ENCODE results near the gene GJB2.
A peak's percentile ranks its signal among the peaks of the same experiment; 100 is the strongest.
"Not testable (repeated sequence)": the region's sequence is repeated elsewhere in the genome, so short reads cannot be mapped to it uniquely, and the experiment has no call there.

The GJB2 gene

DNA sequence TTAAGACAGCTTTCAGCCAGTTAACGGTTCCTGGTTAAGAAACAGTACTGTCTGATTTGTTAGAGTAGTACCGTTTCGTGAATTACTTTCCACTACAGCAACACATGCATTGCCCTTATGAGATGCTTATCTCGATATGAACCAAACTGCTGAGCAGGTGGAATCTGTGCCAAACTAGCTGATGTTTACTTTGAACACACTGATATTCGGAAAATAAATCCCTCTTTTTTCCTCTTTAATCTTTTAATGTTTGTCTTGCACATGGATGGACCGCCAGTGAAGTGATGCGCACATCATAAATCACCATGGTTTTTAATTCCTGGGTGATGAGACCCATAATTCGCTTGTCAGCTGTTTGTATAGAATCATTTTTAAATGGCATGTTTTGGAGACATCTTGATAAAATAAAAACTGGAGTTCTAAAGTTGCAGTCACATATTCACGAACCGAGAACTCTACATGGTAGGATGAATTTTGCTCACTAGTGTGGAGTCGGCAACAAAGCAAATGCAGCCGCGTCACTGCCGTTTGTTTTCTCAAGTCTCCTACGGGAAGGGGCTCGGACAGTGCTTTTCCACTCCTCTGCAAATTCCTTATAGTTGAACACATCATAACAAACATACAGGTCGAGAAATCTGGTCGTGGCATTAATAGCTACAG lies 33.0 kb downstream of the GJB2 start:
- H2AK5ac ChIP-seq (ENCODE audit: low read depth, low read length), result no peak overlapping the region
- H3K14ac ChIP-seq (ENCODE audit: low read length), result no peak overlapping the region
- no peak overlapping the region for H2BK120ac ChIP-seq (ENCODE audit: low read depth, low read length)
- no peak overlapping the region for H2BK5ac ChIP-seq (ENCODE audit: low read length)
- H4K91ac ChIP-seq (ENCODE audit: low read depth, low read length, poor library complexity), result no peak overlapping the region
- H3K23ac ChIP-seq (ENCODE audit: low read depth, low read length, poor library complexity), result no peak overlapping the region
- peak overlapping the region; percentile 89 for H2AFZ ChIP-seq (ENCODE audit: low read length)
- peaks cover 0 to 2% of the 10 kb centered on the region in 2 donors for H3K4me1 ChIP-seq (ENCODE audit: control insufficient read depth in 2 of 2, insufficient read depth in 1 of 2, low read depth in 1 of 2, low read length in 2 of 2)
- H3K36me3 ChIP-seq (replicated peaks in 1 of 2; ENCODE audit: control insufficient read depth in 2 of 2, insufficient read depth in 2 of 2, low read length in 2 of 2), result no peaks in the 10 kb centered on the region
- H3K4me2 ChIP-seq (ENCODE audit: insufficient read depth, low read length, poor library complexity, severe bottlenecking), result peak overlapping the region; percentile 35
- H3K27me3 ChIP-seq (ENCODE audit: control insufficient read depth in 3 of 3, insufficient read depth in 3 of 3, low read depth in 1 of 3, low read length in 3 of 3), result peaks cover 8 to 76% (median 39%) of the 10 kb centered on the region in 3 experiments
- H3K4ac ChIP-seq (ENCODE audit: low read length), result no peak overlapping the region
- DNase-seq (ENCODE audit: low spot score), result no peak
- H2BK15ac ChIP-seq (ENCODE audit: low read length), result no peak overlapping the region
- H4K8ac ChIP-seq (ENCODE audit: low read depth, low read length), result no peak overlapping the region
- H2BK12ac ChIP-seq (ENCODE audit: low read length), result no peak overlapping the region
- H3K79me1 ChIP-seq (ENCODE audit: low read depth, low read length), result no peaks in the 10 kb centered on the region
- no peak overlapping the region for H3K27ac ChIP-seq (replicated peaks; ENCODE audit: low read length)
- H3K4me3 ChIP-seq (ENCODE audit: low read length in 2 of 2), result no peak overlapping the region
- no CpG with 5 or more reads among the region's 18 CpGs for WGBS, 2 donors (ENCODE audit: extremely low coverage in 2 of 2, insufficient read length in 2 of 2, insufficient replicate concordance in 1 of 2)
- H3K18ac ChIP-seq (ENCODE audit: low read length), result no peak overlapping the region
- H3K9ac ChIP-seq (ENCODE audit: low read depth, low read length, poor library complexity), result no peak overlapping the region
- peaks cover 0 to 1% of the 10 kb centered on the region in 2 donors for H3K9me3 ChIP-seq (replicated peaks in 1 of 2; ENCODE audit: control insufficient read depth in 2 of 2, insufficient read depth in 1 of 2, low read depth in 1 of 2, low read length in 2 of 2)

DNA sequence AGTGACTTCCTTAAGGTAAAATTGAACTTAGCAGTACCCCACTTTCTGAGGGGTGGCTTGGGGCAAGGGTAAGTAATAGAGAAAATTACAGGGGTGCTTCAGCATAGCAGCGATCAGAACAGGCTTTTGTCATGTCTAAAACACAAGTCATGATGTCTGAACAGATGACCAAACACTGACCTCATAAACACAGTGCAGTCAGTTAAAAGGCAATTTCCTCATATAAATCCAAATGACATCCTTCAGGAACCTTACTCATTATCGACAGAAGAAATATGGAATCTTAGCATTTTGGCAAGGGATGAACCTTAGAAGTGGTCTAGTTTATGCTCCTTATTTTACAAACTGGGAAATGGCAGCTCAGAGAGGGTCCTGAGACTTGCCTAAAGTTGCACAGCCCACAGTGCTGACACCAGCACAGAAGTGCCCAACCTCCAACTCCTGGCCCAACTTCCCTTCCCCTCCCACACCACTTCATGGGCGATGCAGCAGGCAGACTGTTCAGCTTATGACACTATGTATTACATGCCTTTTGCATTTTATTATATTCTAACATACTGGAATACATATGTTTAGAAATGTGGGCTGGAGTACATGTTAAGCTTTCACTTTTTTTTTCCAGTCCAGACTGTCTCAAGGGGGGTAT lies 35.5 kb downstream of the GJB2 start:
- WGBS, 2 donors (ENCODE audit: extremely low coverage in 2 of 2, insufficient read length in 2 of 2, insufficient replicate concordance in 1 of 2), result no CpG with 5 or more reads among the region's 3 CpGs
- Histone ChIP-seq H4K91ac (ENCODE audit: low read depth, low read length, poor library complexity) (no peak overlapping the region), H2BK12ac (ENCODE audit: low read length) (no peak overlapping the region), H2AFZ (ENCODE audit: low read length) (no peak overlapping the region), H2BK15ac (ENCODE audit: low read length) (no peak overlapping the region), H3K18ac (ENCODE audit: low read length) (no peak overlapping the region), H3K4me3 (ENCODE audit: low read length in 2 of 2) (no peak overlapping the region), H2BK5ac (ENCODE audit: low read length) (no peak overlapping the region), H3K79me1 (ENCODE audit: low read depth, low read length) (no peaks in the 10 kb centered on the region), H3K23ac (ENCODE audit: low read depth, low read length, poor library complexity) (no peak overlapping the region), H3K4ac (ENCODE audit: low read length) (no peak overlapping the region), H3K4me1 (ENCODE audit: control insufficient read depth in 2 of 2, insufficient read depth in 1 of 2, low read depth in 1 of 2, low read length in 2 of 2) (peaks cover 0 to 2% of the 10 kb centered on the region in 2 donors), H3K9ac (ENCODE audit: low read depth, low read length, poor library complexity) (no peak overlapping the region), H3K9me3 (replicated peaks in 1 of 2; ENCODE audit: control insufficient read depth in 2 of 2, insufficient read depth in 1 of 2, low read depth in 1 of 2, low read length in 2 of 2) (peaks cover 0 to 1% of the 10 kb centered on the region in 2 donors), H3K27ac (replicated peaks; ENCODE audit: low read length) (no peak overlapping the region), H3K36me3 (replicated peaks in 1 of 2; ENCODE audit: control insufficient read depth in 2 of 2, insufficient read depth in 2 of 2, low read length in 2 of 2) (no peaks in the 10 kb centered on the region), H2AK5ac (ENCODE audit: low read depth, low read length) (no peak overlapping the region), H3K27me3 (ENCODE audit: control insufficient read depth in 3 of 3, insufficient read depth in 3 of 3, low read depth in 1 of 3, low read length in 3 of 3) (peaks cover 8 to 60% (median 35%) of the 10 kb centered on the region in 3 experiments), H3K4me2 (ENCODE audit: insufficient read depth, low read length, poor library complexity, severe bottlenecking) (no peak overlapping the region), H3K14ac (ENCODE audit: low read length) (no peak overlapping the region), H4K8ac (ENCODE audit: low read depth, low read length) (no peak overlapping the region), H2BK120ac (ENCODE audit: low read depth, low read length) (no peak overlapping the region)
- DNase-seq (ENCODE audit: low spot score), result no peak

DNA sequence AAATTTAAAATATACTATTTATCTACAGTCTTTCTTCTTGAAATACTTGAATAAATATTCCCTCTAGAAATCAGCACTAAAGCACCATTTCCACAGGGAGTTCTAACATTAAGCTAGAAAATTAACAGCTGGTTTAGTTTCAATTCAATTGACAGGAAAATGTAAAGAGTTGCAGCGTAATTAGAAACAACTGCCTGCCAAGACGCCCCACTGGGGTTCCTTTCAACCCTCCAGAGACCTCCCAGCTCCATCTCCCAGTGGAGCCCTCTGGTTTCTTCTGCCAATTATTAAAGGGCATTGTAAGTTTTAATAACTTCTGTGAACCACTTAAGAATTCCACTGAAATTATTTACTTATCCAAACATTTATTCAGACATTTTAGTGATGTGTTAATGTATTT lies 36.0 kb downstream of the GJB2 start:
- Histone ChIP-seq H3K9ac (ENCODE audit: low read depth, low read length, poor library complexity) (no peak overlapping the region), H4K91ac (ENCODE audit: low read depth, low read length, poor library complexity) (no peak overlapping the region), H2AFZ (ENCODE audit: low read length) (no peak overlapping the region), H3K27ac (replicated peaks; ENCODE audit: low read length) (no peak overlapping the region), H3K27me3 (ENCODE audit: control insufficient read depth in 3 of 3, insufficient read depth in 3 of 3, low read depth in 1 of 3, low read length in 3 of 3) (peaks cover 8 to 57% (median 31%) of the 10 kb centered on the region in 3 experiments), H3K4me1 (ENCODE audit: control insufficient read depth in 2 of 2, insufficient read depth in 1 of 2, low read depth in 1 of 2, low read length in 2 of 2) (peaks cover 0 to 2% of the 10 kb centered on the region in 2 donors), H3K4me3 (ENCODE audit: low read length in 2 of 2) (no peak overlapping the region), H3K23ac (ENCODE audit: low read depth, low read length, poor library complexity) (no peak overlapping the region), H2BK120ac (ENCODE audit: low read depth, low read length) (no peak overlapping the region), H2AK5ac (ENCODE audit: low read depth, low read length) (no peak overlapping the region), H3K36me3 (replicated peaks in 1 of 2; ENCODE audit: control insufficient read depth in 2 of 2, insufficient read depth in 2 of 2, low read length in 2 of 2) (no peaks in the 10 kb centered on the region), H4K8ac (ENCODE audit: low read depth, low read length) (no peak overlapping the region), H3K9me3 (replicated peaks in 1 of 2; ENCODE audit: control insufficient read depth in 2 of 2, insufficient read depth in 1 of 2, low read depth in 1 of 2, low read length in 2 of 2) (peaks cover 0 to 1% of the 10 kb centered on the region in 2 donors), H3K4ac (ENCODE audit: low read length) (no peak overlapping the region), H2BK12ac (ENCODE audit: low read length) (no peak overlapping the region), H3K14ac (ENCODE audit: low read length) (no peak overlapping the region), H3K79me1 (ENCODE audit: low read depth, low read length) (no peaks in the 10 kb centered on the region), H2BK5ac (ENCODE audit: low read length) (no peak overlapping the region), H3K18ac (ENCODE audit: low read length) (no peak overlapping the region), H3K4me2 (ENCODE audit: insufficient read depth, low read length, poor library complexity, severe bottlenecking) (no peak overlapping the region), H2BK15ac (ENCODE audit: low read length) (no peak overlapping the region)
- no CpG with 5 or more reads among the region's 2 CpGs for WGBS, 2 donors (ENCODE audit: extremely low coverage in 2 of 2, insufficient read length in 2 of 2, insufficient replicate concordance in 1 of 2)
- DNase-seq (ENCODE audit: low spot score), result no peak

DNA sequence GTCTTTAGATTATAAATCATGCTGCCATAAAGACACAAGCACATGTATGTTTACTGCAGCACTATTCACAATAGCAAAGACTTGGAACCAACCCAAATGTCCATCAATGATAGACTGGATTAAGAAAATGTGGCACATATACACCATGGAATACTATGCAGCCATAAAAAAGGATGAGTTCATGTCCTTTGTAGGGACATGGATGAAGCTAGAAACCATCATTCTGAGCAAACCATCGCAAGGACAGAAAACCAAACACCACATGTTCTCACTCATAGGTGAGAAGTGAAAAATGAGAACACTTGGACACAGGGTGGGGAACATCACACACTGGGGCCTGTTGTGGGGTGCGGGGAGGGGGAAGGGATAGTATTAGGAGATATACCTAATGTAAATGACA lies 39.4 kb downstream of the GJB2 start:
- not testable (repeated sequence) for H3K18ac ChIP-seq (ENCODE audit: low read length); H2AK5ac ChIP-seq (ENCODE audit: low read depth, low read length); H2BK12ac ChIP-seq (ENCODE audit: low read length); H3K27ac ChIP-seq (replicated peaks; ENCODE audit: low read length); H2BK15ac ChIP-seq (ENCODE audit: low read length); H3K23ac ChIP-seq (ENCODE audit: low read depth, low read length, poor library complexity); H2BK120ac ChIP-seq (ENCODE audit: low read depth, low read length); H2AFZ ChIP-seq (ENCODE audit: low read length); H3K4me2 ChIP-seq (ENCODE audit: insufficient read depth, low read length, poor library complexity, severe bottlenecking); H3K79me1 ChIP-seq (ENCODE audit: low read depth, low read length); H2BK5ac ChIP-seq (ENCODE audit: low read length); H3K9me3 ChIP-seq (replicated peaks in 1 of 2; ENCODE audit: control insufficient read depth in 2 of 2, insufficient read depth in 1 of 2, low read depth in 1 of 2, low read length in 2 of 2); H4K8ac ChIP-seq (ENCODE audit: low read depth, low read length); H3K14ac ChIP-seq (ENCODE audit: low read length); H4K91ac ChIP-seq (ENCODE audit: low read depth, low read length, poor library complexity); H3K36me3 ChIP-seq (replicated peaks in 1 of 2; ENCODE audit: control insufficient read depth in 2 of 2, insufficient read depth in 2 of 2, low read length in 2 of 2); H3K9ac ChIP-seq (ENCODE audit: low read depth, low read length, poor library complexity); H3K4ac ChIP-seq (ENCODE audit: low read length); DNase-seq (ENCODE audit: low spot score); H3K4me3 ChIP-seq (ENCODE audit: low read length in 2 of 2)
- peaks cover 0 to 47% (median 2%) of the 10 kb centered on the region in 3 experiments for H3K27me3 ChIP-seq (ENCODE audit: control insufficient read depth in 3 of 3, insufficient read depth in 3 of 3, low read depth in 1 of 3, low read length in 3 of 3)
- H3K4me1 ChIP-seq (ENCODE audit: control insufficient read depth in 2 of 2, insufficient read depth in 1 of 2, low read depth in 1 of 2, low read length in 2 of 2), result peaks cover 0 to 11% of the 10 kb centered on the region in 2 donors
- WGBS, 2 donors (ENCODE audit: extremely low coverage in 2 of 2, insufficient read length in 2 of 2, insufficient replicate concordance in 1 of 2), result no CpG with 5 or more reads among the region's 2 CpGs
